Tibial artery (tissue), 4 donors: ENCODE results near the gene MS4A15.

Experiments
- DNase-seq, 2 donors: peaks; one replicate each; pipeline ENCODE4 v3.0.0-alpha.2; 2019
- H3K27ac ChIP-seq, 2 donors: fragments of 200-600 bp; sonication (generic) in 1 of 2; 1 replicate in 1 of 2; 2 replicates in 1 of 2; pipeline ENCODE4 v1.5.1; 2018 to 2019; ENCODE audit warnings: mild to moderate bottlenecking in 1 of 2
- H3K27me3 ChIP-seq, 2 donors: fragments of 200-600 bp; sonication (generic) in 1 of 2; one replicate each; pipeline versions ENCODE4 v1.5.1 to v1.6.0; 2016 to 2019
- H3K36me3 ChIP-seq, 3 donors: fragments of 200-600 bp; sonication (generic) in 2 of 3; one replicate each; pipeline ENCODE4 v1.5.1; 2016 to 2019; ENCODE audit warnings: mild to moderate bottlenecking in 2 of 3
- H3K4me1 ChIP-seq, 4 donors: fragments of 200-600 bp; sonication (generic) in 2 of 4; 1 replicate in 3 of 4; 2 replicates in 1 of 4; pipeline ENCODE4 v1.5.1; 2016 to 2019
- H3K4me3 ChIP-seq, 2 donors: fragments of 200-600 bp; sonication (generic) in 1 of 2; 1 replicate in 1 of 2; 2 replicates in 1 of 2; pipeline ENCODE4 v1.5.1; 2018 to 2019; ENCODE audit warnings: mild to moderate bottlenecking in 2 of 2
- H3K9me3 ChIP-seq, 3 donors: fragments of 200-600 bp; sonication (generic) in 1 of 3; one replicate each; pipeline ENCODE4 v1.5.1; 2016 to 2019
- CTCF ChIP-seq, 2 experiments: fragments of 200-600 bp in 1 of 2; fragments of 450-650 bp in 1 of 2; IDR thresholded peaks; one replicate each; pipeline ENCODE4 v1.5.1; 2017 to 2019; ENCODE audit warnings: antibody characterized with exemption in 2 of 2, mild to moderate bottlenecking in 1 of 2, moderate library complexity in 1 of 2
- intact Hi-C: fragments of 100-400 bp; cut with DNase I; formaldehyde crosslinking; loops from one replicate; pipeline ENCODE4 v1.15.0; 2023; ENCODE audit warnings: low total_unique reads

Gene MS4A15

DNA sequence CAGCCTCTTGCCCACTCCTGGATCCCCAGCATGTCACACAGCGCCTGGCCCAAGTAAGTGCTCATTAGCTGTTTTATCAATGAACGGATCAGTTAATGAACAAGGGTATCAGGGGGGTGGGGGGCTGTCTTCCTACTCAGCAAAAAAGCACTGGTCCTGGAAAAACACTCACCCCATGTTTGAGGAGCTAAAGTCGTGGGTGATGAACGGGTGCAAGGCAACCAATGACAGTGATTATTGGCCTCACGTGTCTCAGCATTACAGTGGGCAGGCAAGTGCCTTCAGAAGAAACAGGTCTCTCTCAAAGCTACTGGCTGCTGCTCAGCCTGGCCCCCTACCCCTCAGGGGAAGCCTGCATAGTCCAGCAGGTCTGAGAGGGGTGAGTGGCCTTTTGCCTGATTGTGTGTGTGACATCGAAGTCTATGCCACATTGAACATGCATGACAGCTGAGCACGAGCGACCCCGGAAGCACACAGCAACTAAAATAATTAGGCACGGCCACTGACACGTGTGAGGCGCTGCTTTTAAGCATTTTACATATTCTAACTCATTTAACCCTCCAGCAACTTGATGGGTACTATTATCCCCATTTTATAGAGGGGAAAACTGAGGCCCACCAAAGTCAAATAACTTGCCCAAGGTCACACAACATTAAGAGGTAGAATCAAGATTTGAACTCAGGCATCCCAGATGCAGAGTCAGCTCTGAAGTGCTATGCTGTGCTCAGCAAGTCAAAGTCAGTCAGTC, 25.9 kb downstream of the MS4A15 start:
- no peaks in the 10 kb centered on the region for H3K9me3 ChIP-seq
- H3K27me3 ChIP-seq, result no peaks in the 10 kb centered on the region
- H3K36me3 ChIP-seq, result no peaks in the 10 kb centered on the region
- no peak overlapping the region for H3K4me3 ChIP-seq
- intact Hi-C loops, result no loop called here
- no peak for DNase-seq
- no peak for TF ChIP-seq CTCF (IDR thresholded peaks at IDR 0.05)
- no peak overlapping the region for H3K27ac ChIP-seq
- H3K4me1 ChIP-seq, result peaks cover 0 to 9% (median 3%) of the 10 kb centered on the region in 4 donors

- no peaks in the 10 kb centered on the region for H3K9me3 ChIP-seq
- no peaks in the 10 kb centered on the region for H3K27me3 ChIP-seq
- no peak for TF ChIP-seq CTCF (IDR thresholded peaks at IDR 0.05)
- H3K4me1 ChIP-seq, result peaks cover 0 to 9% (median 3%) of the 10 kb centered on the region in 4 donors
- H3K36me3 ChIP-seq, result no peaks in the 10 kb centered on the region
- intact Hi-C loops, result no loop called here
- H3K4me3 ChIP-seq, result no peak overlapping the region
- no peak overlapping the region for H3K27ac ChIP-seq
- no peak for DNase-seq
Measured at GRCh38 chr11:60783141-60783484, 26.4 kb downstream of the MS4A15 start.

DNA sequence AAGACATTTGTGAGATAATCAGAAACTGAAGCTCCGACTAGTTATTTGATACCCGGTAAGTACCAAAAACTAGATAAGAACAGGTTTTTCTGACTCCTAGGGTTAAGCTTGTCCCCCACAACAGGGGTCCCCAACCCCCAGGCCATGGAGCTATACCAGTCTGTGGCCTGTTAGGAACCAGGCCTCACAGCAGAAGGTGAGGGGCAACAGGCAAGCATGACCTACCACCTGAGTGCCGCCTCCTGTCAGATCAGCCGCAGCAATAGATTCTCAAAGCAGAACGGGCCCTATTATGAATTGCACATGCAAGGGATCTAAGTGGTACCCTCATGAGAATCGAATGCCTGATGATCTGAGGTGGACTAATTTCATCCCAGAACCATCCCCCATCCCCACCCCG, 27.2 kb downstream of the MS4A15 start:
- no peak for DNase-seq
- peaks cover 0 to 9% (median 3%) of the 10 kb centered on the region in 4 donors for H3K4me1 ChIP-seq
- H3K27me3 ChIP-seq, result no peaks in the 10 kb centered on the region
- H3K36me3 ChIP-seq, result no peaks in the 10 kb centered on the region
- H3K9me3 ChIP-seq, result no peaks in the 10 kb centered on the region
- TF ChIP-seq CTCF (IDR thresholded peaks at IDR 0.05), result no peak
- H3K4me3 ChIP-seq, result no peak overlapping the region
- intact Hi-C loops, result no loop called here
- no peak overlapping the region for H3K27ac ChIP-seq

DNA sequence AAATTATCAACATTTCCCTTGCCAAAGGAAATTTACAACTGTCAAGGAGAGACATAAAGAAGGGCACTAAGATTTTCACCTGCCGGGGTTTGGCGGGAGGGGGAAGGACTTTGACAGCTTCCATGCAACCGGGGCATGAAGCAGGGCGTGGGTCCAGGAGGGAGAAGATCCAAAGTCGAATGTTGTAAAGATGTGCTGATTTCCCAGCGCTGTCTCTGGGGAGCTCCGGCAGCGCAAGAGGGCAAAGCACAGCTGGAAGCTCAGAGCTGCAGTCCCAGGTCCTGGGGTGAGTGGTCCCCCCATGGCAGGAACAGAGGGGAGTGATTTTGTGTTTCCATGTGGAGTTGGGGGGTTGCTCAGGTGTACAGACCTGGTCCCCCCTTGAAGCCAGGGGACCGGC, 28.5 kb downstream of the MS4A15 start, which contains the start of gene MS4A10:
Gene MS4A10 (plus strand): TSS at position 198 of the 400 bp plus-strand sequence. CDS start 5,003 bp downstream, outside the sequence.
- no peaks in the 10 kb centered on the region for H3K9me3 ChIP-seq
- H3K27me3 ChIP-seq, result no peaks in the 10 kb centered on the region
- no peak for DNase-seq
- intact Hi-C loops, result no loop called here
- peaks cover 0 to 9% (median 3%) of the 10 kb centered on the region in 4 donors for H3K4me1 ChIP-seq
- H3K27ac ChIP-seq, result no peak within 1 kb of the TSS
- no peak within 1 kb of the TSS for H3K4me3 ChIP-seq
- no peaks in the 10 kb centered on the region for H3K36me3 ChIP-seq
- TF ChIP-seq CTCF (IDR thresholded peaks at IDR 0.05), result no peak

GRCh38 chr11:60785806-60786361, 29.2 kb downstream of the MS4A15 start:
- H3K4me3 ChIP-seq, result no peak overlapping the region
- H3K36me3 ChIP-seq, result no peaks in the 10 kb centered on the region
- H3K4me1 ChIP-seq, result peaks cover 0 to 9% (median 3%) of the 10 kb centered on the region in 4 donors
- H3K9me3 ChIP-seq, result no peaks in the 10 kb centered on the region
- no peaks in the 10 kb centered on the region for H3K27me3 ChIP-seq
- no peak for DNase-seq
- no peak overlapping the region for H3K27ac ChIP-seq
- intact Hi-C loops, result no loop called here
- TF ChIP-seq CTCF (IDR thresholded peaks at IDR 0.05), result no peak
